HG02870 (cell line): ENCODE results near the gene LBH.
"Not testable (repeated sequence)": the region's sequence is repeated elsewhere in the genome, so short reads cannot be mapped to it uniquely, and the experiment has no call there.

Experiments
- ATAC-seq: cut with Tn5 transposase; IDR thresholded peaks from one replicate; pipeline ENCODE4 v1.9.1; 2021; ENCODE audit warnings: mild to moderate bottlenecking, moderate library complexity; ENCODE audit not compliant: unreplicated experiment

Gene LBH

DNA sequence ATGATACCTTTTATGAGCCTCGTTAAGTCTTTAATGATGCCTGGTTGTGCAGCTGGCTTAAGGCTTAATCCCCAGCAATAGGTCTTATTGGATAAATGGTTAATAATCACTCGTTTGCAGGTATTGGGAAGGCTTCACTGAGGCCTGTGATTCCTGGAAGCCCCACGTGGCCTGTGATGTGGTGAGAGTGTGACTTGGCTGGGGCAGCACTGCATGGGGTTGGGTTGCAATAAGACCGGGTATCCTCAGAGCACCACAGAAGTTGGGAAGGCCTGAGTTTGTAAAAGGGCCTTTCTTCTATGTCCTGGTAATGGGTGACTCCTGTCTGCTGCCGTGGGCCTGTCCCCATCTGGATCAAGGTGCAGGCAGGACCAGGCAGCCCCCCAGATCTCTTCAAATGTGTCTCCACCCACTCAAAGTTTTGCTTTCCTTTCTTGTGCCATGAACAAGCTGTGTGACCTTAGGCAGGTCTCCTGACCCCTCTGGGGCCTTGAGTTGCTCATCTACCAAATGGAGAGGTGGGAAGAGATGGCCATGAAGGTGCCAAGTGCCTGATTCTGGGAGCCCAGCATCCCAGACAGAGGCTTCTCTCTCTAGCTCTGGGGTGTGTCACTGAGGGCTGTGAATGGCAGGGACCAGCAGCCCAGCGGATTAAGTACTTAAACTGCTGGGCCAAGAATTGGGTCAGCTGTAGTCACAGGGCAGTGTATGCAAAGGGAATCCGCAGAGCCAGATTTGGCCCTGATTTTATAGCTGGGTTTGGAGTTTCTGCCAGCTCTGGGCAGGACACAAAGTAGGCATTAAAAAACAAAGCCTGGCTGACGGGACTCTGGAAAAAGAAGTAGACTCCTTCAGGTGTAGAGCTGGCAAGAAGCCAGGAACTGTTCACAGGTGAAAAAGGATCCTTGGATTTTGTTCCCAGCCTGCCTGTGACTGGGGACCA, 24.4 kb downstream of the LBH start:
- ATAC-seq: no peak

DNA sequence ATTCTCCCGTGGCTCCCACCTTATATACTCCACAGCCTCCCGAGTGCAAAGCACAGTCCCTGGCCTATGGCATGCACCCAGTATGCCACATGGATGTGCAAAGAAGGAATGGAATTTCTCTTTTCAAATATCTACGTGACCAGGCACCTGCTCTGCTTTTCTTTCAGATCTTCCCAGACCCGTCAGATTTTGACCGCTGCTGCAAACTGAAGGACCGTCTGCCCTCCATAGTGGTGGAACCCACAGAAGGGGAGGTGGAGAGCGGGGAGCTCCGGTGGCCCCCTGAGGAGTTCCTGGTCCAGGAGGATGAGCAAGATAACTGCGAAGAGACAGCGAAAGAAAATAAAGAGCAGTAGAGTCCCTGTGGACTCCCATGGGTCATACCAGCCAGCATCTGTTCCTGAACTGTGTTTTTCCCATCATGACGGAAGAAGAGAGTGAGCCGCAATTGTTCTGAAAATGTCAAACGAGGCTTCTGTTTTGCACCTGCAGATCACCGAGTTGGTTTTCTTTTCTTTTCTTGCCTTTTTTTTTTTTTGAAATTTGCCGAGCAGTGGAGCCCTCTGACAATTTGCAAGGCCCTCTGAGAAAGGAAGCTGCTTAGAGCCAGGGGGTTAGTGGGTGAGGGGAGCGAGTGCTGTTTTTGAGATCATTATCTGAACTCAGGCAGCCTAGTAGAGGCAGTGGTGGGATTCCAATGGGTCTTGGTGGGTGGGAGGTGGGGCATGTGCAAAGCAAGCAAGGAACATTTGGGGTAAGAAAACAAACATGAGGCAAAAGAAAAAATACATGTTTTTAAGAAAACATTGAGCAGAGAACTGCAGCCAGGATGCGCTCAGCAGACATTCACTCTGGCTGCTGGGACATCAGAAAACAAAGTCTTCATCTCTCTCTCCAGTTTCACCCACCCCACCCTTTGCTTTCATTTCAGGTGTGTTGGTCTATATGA, 26.2 kb downstream of the LBH start:
- no peak for ATAC-seq

DNA sequence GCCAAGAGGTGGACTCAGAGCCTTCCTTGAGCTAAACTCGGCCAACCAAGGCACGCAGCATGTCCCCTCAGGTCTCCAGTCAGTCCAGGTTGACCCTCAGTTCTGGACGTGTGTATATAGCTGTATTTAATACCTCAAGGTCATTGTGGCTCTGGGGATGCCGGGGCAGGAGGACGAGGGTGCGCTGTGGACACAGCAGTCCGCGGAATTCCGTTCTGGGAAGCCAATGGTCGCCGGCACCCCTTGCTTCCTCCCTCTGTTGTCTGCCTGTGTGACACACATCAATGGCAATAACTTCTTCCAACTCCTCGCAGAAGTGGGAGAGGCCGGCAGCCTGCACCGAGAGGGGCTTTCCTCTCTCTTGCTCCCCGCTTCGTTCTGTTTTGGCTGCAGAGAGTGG, 27.7 kb downstream of the LBH start:
- no peak for ATAC-seq

DNA sequence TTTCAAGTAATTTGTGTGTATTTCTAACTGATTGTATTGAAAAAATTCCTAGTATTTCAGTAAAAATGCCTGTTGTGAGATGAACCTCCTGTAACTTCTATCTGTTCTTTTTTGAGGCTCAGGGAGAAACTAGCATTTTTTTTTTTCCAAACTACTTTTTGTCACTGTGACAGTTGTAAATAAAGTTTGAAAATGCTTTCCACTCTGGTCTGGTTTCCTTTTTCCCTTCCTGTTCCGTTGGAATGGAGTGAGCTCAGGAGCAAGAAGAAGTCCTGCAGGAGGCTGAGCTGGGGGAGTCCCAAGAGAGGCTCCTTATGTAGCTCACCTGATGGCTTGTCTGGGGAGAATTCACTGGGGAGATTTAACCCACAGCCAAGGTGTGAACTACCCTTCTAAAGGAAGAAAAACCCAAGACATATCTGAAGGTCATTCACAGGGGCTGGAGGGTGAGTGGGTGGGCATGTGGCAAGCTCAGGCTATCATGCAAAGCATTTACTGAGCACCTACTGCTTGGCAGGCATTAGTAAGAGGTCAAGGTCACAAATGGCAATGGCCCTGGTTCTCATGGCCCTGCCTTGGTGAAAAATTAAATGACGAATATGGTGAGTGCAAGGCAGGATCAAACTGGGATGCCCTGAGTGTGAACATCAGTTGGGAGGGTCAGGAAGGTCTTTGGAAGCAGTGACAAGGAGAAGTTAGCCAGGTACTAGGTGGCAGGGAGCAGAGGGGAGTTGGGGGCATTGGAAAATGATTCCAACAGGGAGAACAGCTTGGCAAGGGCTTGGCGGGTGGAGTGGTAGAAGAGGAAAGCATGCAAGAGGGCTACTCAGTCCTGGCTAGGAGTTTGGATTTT, 28.7 kb downstream of the LBH start:
- no peak for ATAC-seq

DNA sequence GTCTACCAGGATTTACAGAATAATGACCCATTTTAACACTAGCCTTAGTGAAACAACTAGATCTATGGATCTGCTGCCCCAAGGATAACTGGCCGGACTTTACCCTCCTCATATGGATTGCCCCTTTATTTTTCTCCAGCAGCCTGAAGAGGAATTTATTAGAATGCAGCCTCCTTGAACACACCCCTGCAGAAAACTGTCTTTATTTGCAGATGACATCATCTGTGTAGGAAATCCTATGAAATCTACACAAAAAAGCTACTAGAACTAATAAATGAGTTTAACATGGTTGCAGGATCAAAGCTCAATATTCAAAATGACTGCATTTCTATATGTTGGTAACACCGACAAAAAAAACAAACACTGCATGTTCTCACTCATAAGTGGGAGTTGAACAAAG, 29.6 kb downstream of the LBH start:
- no peak for ATAC-seq

DNA sequence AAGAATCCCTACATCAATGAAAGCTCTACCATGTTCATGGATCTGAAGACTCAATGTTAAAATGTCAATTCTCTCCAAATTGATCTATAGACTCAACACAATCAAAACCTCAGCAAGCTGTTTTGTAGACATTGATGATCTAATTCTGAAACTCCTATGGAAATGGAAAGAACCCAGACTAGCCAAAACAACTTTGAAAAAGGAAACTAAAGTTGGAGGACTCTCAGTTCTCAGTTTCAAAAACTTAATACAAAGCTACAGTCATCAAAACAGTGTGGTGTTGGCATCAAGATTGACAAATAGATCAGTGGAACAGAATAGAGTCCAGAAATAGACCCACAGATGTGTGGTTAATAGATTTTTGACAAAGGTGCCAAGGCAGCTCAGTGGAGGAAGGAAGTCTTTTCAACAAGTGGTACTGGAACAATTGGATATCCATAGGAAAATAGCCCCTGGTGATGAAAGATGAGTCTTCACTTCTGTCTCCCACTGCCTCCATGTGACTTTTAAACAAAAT, 30.4 kb downstream of the LBH start:
- ATAC-seq: no peak

DNA sequence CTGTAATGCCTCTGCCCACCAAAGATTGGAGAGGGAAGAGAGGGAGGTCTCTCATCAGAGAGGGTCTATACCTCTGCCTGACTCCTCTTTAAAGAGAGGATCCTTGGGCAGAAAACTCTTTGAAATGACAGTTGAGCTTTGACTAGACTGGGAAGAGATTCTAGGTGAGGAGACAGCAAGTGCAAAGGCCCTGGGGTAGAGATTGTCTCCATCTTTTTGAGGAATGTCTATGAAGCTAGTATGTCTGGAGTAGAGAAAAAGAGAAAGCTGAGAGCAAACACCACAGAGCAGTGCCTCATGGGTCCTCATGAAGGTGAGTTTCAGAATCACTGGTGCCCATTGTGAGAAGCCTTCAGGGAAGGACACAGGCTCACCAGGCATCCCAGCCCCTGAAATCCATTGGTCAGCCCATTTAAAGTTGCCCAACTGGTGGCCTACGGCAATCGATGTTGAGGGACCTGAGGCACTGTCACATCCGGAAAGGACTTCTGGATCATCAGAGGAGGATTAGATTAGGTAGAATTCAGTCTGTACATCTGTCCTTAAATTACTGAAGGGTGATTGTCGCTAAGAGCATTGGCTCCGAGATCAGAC, 31.5 kb downstream of the LBH start:
- no peak for ATAC-seq

DNA sequence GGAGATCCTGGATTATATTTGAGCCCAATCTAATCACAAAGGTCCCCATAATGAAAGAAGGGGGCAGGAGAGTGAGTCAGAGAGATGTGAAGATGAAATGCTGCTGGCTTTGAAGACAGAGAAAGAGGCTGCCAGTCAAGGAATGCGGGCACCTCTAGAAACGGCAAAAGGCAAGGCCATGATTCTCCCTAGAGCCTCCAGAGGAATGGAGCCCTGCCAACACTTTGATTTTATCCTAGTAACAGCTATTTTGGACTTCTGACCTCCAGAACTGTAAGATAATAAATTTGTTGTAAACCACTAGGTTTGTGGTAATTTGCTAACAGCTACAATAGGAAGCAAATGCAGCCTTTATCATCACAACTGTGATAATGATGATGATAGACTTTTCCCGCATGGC, 32.9 kb downstream of the LBH start:
- no peak for ATAC-seq

DNA sequence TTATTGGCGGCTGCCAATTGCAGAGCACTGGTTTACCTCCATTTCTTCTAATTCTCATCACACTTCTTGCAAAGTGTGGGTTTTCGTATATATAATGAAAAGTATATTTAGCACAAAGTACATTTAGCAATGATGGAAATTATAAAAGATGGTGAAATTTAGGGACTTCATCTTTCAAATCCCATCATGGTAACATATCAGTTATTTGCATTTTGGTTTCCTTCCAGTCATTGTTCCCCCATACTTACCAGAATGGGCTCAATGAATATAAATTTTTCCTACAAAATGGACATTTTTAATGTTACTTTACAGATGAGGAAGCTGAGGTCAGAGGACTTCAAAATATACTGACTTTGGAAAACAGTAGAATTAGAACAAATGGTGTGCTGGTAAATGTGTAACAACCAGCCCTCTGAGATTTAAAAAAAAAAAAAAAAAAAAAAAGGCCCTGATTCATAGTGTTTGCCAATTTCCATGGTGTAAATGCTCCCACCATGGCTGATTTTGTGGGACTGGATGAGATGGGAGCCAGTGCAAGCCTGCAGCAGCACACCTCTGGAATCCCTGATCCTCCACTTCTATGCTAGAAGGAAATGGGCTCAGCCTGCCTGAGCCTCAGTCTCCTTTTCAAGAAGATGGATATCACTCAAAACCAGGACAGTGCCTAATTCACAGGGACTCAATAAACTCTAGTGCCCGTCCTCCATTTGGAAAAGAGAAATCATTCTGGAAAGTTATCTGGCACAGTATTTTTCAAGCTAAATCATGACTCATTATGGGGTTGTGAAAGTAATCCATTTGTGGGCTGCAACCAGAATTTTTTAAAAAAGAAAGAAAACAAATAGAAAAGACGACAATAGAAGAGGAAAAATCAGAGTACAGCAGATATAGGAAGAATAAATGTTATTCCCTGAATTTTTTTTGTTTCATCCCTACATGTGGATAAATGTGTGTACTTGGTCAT, 34.0 kb downstream of the LBH start:
- no peak for ATAC-seq

DNA sequence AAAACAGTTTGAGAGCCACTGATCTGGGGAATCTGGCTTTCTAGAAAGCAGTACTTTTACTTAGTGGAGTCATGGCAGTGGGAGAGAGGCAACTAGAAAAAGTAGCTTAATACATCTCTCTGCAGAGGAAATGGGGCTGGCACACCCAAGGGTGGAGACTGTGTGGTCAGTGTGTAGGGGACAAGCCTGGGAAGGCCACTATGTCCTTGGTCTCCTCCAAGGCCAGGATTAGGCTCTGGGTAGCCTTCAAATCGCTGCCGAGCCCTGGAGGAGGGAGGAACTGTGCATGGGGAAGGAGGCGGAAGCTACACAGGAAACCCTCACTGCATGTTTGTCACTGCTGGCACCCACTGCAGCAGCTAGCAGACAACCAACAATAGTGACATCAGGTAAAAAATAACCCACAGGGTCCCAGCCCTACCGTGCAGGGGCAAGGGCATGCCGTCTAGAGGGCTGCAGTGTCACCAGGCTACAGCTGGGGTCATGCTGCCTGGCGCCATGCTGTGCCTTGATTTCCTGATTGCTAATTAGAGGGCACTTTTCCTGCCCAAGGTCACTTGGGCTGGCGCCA, 34.8 kb downstream of the LBH start:
- ATAC-seq: no peak

DNA sequence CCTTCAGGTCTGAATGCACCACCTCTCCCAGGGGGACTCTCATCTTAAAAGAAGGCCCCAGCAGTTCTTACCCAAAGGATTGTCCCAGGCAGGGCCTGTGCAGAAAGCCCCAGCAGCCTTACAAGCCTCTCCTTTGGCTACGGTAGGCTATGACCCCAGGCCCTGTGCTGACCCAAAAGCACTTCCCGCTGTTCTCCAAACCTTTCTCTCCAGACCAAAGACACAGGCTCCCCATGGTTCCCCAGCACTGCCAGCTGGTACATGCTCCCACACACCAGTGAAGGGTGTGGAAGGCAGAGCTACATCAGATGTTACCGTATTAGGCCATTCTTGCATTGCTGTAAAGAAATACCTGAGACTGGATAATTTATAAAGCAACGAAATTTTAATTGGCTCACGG, 35.4 kb downstream of the LBH start:
- no peak for ATAC-seq

DNA sequence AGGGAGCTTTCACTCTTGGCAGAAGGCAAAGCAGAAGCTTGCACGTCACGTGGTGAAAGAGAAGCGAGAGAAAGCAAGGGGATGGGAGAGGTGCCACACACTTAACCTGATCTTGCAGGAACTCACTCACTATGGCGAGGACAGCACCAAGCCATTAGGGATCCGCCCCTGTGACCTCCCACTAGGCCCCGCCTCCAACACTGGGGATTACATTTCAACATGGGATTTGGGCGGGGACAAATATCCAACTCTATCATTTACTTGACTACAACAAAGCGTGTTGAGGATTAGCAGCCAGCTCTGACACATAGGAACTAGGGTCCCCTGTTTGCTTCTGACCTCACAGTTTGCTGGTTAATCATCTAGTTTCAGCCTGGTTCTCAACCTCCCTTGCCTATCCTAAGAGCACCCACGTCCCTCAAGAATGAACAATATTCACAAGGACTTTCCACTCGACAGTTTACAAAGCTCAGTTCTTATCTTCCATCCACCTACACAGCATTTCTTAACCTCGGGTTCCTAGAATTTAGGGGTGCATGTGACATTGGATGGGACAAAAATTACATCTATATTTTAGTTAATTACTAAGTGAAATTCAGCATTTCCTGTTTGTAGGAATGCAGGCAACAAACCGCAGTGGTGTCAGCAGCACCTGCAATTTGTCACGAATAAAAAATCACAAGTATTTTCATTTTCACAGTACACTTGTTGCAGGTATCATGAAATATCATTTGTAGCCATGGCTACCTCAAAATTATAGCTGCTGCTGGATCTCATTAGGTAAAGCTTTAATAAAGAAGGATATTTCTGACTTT, 36.0 kb downstream of the LBH start:
- no peak for ATAC-seq

DNA sequence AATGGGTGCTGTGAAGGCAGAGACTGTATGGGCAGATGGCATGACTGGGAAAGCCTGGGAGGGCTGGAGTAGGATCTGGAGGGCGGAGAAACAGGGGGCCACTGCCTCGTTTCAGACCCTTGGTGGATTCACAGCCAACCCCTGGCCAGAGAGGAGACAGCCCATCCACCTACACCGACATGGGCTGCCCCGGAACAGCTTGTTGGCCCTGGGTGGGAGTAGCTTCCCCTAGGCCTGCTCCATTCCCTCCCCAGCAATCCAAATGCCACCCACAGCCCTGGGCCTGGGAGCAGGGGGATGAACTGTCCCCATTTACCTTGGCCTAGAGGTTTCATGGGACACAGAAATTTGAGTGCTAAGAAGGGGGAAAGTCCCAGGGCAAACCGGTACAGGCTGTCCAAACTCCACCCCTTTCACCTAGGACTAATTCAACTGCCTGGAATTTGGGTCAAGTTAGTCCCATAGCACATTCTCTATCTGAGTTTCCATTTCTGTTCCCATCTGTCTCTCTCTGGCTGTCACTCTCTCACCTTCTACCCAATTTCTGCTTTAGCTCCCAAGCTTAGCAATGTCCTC, 37.0 kb downstream of the LBH start:
- ATAC-seq: no peak

DNA sequence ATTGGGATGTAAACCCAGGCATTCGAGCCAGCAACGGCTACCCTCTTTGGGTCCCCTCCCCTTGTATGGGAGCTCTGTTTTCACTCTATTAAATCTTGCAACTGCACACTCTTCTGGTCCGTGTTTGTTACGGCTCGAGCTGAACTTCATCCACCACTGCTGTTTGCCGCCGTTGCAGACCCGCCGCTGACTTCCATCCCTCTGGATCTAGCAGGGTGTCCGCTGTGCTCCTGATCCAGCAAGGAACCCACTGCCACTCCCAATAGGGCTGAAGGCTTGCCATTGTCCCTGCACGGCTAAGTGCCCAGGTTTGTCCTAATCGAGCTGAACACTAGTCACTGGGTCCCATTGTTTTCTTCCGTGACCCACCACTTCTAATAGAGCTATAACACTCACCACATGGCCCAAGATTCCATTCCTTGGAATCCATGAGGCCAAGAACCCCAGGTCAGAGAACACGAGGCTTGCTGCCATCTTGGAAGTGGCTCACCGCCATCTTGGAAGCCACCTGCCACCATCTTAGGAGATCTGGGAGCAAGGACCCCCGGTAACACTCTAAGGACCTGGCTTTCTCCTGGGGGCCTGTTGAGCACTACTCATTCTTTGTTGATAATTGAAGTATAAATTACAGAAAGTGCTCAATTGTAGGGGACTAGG, 37.9 kb downstream of the LBH start:
- ATAC-seq: not testable (repeated sequence)

DNA sequence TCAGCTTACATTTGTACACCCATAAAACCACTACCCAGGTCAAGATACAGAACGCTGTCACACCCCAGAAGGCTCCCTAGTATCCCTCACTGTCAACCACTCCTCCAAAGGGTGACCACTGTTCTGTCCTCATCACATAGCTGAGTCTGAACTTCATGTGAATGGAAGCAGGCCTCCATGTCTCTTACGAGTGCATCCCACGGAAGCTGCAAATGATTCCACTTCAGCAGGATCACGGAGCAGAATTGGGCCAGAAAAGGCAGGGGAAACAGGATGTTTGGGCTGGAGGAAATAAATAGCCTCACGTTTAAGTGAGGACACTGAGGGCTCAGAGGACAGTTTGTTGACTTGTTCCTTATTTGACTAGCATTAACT, 38.4 kb downstream of the LBH start:
- ATAC-seq: no peak

DNA sequence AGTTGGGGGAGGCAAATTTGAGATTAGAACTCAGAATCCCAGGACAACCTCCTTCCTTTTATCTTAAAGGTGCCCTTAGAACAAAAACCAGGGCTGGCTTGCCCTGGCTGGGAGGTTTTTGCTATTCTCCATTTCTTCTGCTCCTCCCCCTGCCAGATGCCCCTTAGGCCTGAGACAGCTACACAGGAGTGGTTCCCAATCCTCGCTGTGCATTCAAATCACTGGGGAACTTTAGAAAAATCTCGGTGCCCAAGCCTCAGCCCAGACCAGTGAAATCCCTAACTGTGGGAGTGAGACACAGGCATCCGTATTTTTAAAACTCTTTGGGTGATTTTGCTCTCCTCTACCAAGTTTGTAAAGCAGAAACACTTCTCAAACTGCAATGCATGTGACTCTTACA, 38.8 kb downstream of the LBH start:
- ATAC-seq: no peak

DNA sequence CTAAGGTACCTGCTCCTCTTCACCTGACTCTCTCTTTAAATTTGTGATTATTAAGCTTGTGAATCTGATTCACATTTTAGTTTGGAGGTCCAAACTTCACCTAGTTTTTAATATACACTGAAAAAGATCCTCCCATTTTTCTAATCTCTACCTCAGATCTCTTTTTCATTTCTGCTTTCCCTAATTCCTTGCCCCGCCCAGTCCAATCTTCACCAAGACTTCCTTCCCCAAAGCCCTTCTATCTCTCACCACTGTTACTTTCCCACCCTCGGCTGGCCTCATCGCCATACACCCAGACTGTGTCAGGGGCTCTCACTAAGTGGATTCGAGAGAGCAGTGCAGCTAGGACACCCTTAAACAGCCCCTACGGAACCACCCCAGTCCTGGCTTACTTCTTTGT, 40.0 kb downstream of the LBH start:
- ATAC-seq: no peak
